ENCODE measurements around the gene NACC2.

NACC2 gene

DNA sequence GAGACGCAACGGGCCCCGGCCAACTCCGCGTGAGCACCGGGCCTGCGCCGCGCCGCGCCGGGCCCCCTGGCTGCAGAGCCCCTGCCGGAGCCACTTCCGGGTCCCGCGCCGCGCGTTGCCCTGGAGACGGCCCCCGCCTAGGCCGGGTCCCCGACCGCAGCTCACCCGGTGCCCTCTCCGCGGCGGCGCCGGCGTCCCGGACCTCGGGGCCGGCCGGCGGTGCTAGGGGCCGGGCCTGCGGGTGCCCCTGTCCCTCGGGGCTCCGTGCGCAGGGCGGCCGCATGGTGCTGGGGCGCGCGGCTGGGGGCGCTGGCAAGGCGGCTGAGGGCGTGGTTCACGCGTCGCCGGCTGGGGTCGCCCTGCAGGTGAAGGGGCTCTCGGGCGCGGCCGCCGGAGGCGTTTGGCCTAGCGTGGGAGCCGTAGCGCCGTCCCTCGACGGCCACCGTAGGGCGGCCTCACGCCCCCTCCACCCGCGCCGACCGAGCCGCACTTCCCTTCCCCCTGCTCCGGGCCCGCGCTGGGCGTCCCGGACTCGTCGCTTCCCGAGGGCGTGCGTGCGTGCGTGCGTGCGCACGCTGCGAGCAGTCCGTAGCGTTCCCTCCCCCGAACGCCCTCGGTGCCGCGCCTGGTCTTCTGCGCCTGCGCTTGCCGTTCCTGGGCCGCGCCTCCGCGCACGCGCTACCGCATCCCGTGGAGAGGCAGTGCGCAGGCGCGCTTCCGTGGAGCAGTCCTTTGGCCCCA lies 23.4 kb upstream of the NACC2 start, which contains the start of gene TMEM250:
Gene TMEM250 (minus strand): TSS at position 556 of the 741 bp plus-strand sequence. CDS start 1,975 bp downstream, outside the sequence.
- H3K9me3 ChIP-seq (ENCODE audit: control insufficient read depth, insufficient read depth, low read depth, low read length), result no peaks in the 10 kb centered on the region
- 0 out of 2 replicates have a peak, but pooled peaks cover 2% of the 10 kb centered on the region for H3K4me1 ChIP-seq (ENCODE audit: control insufficient read depth, insufficient read depth, low read length)
- peak within 1 kb of the TSS; percentile 97 for H3K27ac ChIP-seq (ENCODE audit: extremely low read depth, low read depth, low read length)
- CTCF ChIA-PET, result interaction anchor here (1.0 to 1.2 kb wide), 3 partner anchors 29 to 151 kb away, joined by 3 to 8 read pairs (median 5); no protein-coding TSS in a partner anchor
- peaks cover 0 to 33% of the 10 kb centered on the region in 2 experiments; a peak in 1 of 3 replicates for H3K36me3 ChIP-seq (ENCODE audit: control insufficient read depth in 2 of 2, insufficient read depth in 1 of 2, low read length in 2 of 2)
- peak within 1 kb of the TSS; percentile 55 for H3K4me3 ChIP-seq (ENCODE audit: low read depth, low read length)
- POLR2A ChIA-PET, result interaction anchor here (0.8 to 2.3 kb wide), 11 partner anchors 10 to 1434 kb away, joined by 3 to 15 read pairs (median 4); partner anchors contain the start of gene UBAC1
- no peak for TF ChIP-seq ZSCAN16 (tag by site-specific recombination; IDR thresholded peaks at IDR 0.05)
- TF ChIP-seq REPIN1 (tag by site-specific recombination; IDR thresholded peaks at IDR 0.05; ENCODE audit: low read depth), result no peak
- no peak for TF ChIP-seq ZNF350 (tag by site-specific recombination; IDR thresholded peaks at IDR 0.05)
- TF ChIP-seq, protein P1, sequence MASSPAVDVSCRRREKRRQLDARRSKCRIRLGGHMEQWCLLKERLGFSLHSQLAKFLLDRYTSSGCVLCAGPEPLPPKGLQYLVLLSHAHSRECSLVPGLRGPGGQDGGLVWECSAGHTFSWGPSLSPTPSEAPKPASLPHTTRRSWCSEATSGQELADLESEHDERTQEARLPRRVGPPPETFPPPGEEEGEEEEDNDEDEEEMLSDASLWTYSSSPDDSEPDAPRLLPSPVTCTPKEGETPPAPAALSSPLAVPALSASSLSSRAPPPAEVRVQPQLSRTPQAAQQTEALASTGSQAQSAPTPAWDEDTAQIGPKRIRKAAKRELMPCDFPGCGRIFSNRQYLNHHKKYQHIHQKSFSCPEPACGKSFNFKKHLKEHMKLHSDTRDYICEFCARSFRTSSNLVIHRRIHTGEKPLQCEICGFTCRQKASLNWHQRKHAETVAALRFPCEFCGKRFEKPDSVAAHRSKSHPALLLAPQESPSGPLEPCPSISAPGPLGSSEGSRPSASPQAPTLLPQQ (tag by site-specific recombination; IDR thresholded peaks at IDR 0.05), result peak; percentile 8; the same call in 1 of the 2 replicates
- TF ChIP-seq ZNF555 (tag by site-specific recombination; conservative IDR thresholded peaks at IDR 0.05), result no peak
- TF ChIP-seq MEIS1 (CRISPR knock-in tag; IDR thresholded peaks at IDR 0.05; ENCODE audit: borderline replicate concordance), result 0 out of 2 replicates have a peak, but pooled peaks have one; percentile 38
- TF ChIP-seq ZNF157 (tag by site-specific recombination; IDR thresholded peaks at IDR 0.05), result no peak
- TF ChIP-seq ZNF16 (tag by site-specific recombination; IDR thresholded peaks at IDR 0.05; ENCODE audit: low read depth), result no peak
- TF ChIP-seq, protein P2, sequence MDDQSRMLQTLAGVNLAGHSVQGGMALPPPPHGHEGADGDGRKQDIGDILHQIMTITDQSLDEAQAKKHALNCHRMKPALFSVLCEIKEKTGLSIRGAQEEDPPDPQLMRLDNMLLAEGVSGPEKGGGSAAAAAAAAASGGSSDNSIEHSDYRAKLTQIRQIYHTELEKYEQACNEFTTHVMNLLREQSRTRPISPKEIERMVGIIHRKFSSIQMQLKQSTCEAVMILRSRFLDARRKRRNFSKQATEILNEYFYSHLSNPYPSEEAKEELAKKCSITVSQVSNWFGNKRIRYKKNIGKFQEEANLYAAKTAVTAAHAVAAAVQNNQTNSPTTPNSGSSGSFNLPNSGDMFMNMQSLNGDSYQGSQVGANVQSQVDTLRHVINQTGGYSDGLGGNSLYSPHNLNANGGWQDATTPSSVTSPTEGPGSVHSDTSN (CRISPR knock-in tag; IDR thresholded peaks at IDR 0.05), result peak; percentile 32
- no peak for TF ChIP-seq ZNF623 (tag by site-specific recombination; IDR thresholded peaks at IDR 0.05)
- TF ChIP-seq, protein P3, sequence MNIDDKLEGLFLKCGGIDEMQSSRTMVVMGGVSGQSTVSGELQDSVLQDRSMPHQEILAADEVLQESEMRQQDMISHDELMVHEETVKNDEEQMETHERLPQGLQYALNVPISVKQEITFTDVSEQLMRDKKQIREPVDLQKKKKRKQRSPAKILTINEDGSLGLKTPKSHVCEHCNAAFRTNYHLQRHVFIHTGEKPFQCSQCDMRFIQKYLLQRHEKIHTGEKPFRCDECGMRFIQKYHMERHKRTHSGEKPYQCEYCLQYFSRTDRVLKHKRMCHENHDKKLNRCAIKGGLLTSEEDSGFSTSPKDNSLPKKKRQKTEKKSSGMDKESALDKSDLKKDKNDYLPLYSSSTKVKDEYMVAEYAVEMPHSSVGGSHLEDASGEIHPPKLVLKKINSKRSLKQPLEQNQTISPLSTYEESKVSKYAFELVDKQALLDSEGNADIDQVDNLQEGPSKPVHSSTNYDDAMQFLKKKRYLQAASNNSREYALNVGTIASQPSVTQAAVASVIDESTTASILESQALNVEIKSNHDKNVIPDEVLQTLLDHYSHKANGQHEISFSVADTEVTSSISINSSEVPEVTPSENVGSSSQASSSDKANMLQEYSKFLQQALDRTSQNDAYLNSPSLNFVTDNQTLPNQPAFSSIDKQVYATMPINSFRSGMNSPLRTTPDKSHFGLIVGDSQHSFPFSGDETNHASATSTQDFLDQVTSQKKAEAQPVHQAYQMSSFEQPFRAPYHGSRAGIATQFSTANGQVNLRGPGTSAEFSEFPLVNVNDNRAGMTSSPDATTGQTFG (tag by site-specific recombination; IDR thresholded peaks at IDR 0.05; ENCODE audit: borderline replicate concordance), result no peak
- no peak for TF ChIP-seq HOXA7 (CRISPR knock-in tag; IDR thresholded peaks at IDR 0.05; ENCODE audit: borderline replicate concordance)
- no peak for TF ChIP-seq SETDB1 (IDR thresholded peaks at IDR 0.05; ENCODE audit: insufficient read length, low read length)
- no peak for TF ChIP-seq FEZF1 (tag by site-specific recombination; IDR thresholded peaks at IDR 0.05)
- no peak for TF ChIP-seq OSR2 (tag by site-specific recombination; IDR thresholded peaks at IDR 0.05)
- no peak for TF ChIP-seq ZNF174 (tag by site-specific recombination; IDR thresholded peaks at IDR 0.05)
- no peak for TF ChIP-seq ZBTB17 (tag by site-specific recombination; IDR thresholded peaks at IDR 0.05)
- TF ChIP-seq ZNF140 (tag by site-specific recombination; IDR thresholded peaks at IDR 0.05), result no peak
- TF ChIP-seq, protein P4, sequence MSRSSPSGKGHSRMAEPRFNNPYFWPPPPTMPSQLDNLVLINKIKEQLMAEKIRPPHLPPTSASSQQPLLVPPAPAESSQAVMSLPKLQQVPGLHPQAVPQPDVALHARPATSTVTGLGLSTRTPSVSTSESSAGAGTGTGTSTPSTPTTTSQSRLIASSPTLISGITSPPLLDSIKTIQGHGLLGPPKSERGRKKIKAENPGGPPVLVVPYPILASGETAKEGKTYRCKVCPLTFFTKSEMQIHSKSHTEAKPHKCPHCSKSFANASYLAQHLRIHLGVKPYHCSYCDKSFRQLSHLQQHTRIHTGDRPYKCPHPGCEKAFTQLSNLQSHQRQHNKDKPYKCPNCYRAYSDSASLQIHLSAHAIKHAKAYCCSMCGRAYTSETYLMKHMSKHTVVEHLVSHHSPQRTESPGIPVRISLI (tag by site-specific recombination; IDR thresholded peaks at IDR 0.05), result no peak
- TF ChIP-seq, protein P5, sequence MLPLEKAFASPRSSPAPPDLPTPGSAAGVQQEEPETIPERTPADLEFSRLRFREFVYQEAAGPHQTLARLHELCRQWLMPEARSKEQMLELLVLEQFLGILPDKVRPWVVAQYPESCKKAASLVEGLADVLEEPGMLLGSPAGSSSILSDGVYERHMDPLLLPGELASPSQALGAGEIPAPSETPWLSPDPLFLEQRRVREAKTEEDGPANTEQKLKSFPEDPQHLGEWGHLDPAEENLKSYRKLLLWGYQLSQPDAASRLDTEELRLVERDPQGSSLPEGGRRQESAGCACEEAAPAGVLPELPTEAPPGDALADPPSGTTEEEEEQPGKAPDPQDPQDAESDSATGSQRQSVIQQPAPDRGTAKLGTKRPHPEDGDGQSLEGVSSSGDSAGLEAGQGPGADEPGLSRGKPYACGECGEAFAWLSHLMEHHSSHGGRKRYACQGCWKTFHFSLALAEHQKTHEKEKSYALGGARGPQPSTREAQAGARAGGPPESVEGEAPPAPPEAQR (tag by site-specific recombination; IDR thresholded peaks at IDR 0.05), result no peak
- no peak for TF ChIP-seq GLI2 (tag by site-specific recombination; IDR thresholded peaks at IDR 0.05; ENCODE audit: borderline replicate concordance, low read depth)
- TF ChIP-seq ZNF514 (tag by site-specific recombination; IDR thresholded peaks at IDR 0.05), result no peak
- TF ChIP-seq, protein P6, sequence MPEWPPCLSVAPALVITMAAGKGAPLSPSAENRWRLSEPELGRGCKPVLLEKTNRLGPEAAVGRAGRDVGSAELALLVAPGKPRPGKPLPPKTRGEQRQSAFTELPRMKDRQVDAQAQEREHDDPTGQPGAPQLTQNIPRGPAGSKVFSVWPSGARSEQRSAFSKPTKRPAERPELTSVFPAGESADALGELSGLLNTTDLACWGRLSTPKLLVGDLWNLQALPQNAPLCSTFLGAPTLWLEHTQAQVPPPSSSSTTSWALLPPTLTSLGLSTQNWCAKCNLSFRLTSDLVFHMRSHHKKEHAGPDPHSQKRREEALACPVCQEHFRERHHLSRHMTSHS (tag by site-specific recombination; IDR thresholded peaks at IDR 0.05), result no peak
- TF ChIP-seq, protein P7, sequence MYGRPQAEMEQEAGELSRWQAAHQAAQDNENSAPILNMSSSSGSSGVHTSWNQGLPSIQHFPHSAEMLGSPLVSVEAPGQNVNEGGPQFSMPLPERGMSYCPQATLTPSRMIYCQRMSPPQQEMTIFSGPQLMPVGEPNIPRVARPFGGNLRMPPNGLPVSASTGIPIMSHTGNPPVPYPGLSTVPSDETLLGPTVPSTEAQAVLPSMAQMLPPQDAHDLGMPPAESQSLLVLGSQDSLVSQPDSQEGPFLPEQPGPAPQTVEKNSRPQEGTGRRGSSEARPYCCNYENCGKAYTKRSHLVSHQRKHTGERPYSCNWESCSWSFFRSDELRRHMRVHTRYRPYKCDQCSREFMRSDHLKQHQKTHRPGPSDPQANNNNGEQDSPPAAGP (tag by site-specific recombination; IDR thresholded peaks at IDR 0.05), result peak; percentile 70
- TF ChIP-seq IKZF3 (tag by site-specific recombination; IDR thresholded peaks at IDR 0.05), result peak; percentile 64
- TF ChIP-seq KLF1 (tag by site-specific recombination; IDR thresholded peaks at IDR 0.05), result no peak; the same call in none of the 2 replicates
- no peak for TF ChIP-seq GFI1B (tag by site-specific recombination; IDR thresholded peaks at IDR 0.05)

Measured in HEK293 (cell line).